ENCODE data around the gene FGFR2. TPM values are rescaled to one million over a fixed set of nuclear protein-coding genes. Genes with fewer than 3 reads are reported as not detected.
A peak's percentile ranks its signal among the peaks of the same experiment; 100 is the strongest.

FGFR2 gene
- 100 to 1,000 TPM; 105 to 222 (median 155) TPM for total RNA-seq

DNA sequence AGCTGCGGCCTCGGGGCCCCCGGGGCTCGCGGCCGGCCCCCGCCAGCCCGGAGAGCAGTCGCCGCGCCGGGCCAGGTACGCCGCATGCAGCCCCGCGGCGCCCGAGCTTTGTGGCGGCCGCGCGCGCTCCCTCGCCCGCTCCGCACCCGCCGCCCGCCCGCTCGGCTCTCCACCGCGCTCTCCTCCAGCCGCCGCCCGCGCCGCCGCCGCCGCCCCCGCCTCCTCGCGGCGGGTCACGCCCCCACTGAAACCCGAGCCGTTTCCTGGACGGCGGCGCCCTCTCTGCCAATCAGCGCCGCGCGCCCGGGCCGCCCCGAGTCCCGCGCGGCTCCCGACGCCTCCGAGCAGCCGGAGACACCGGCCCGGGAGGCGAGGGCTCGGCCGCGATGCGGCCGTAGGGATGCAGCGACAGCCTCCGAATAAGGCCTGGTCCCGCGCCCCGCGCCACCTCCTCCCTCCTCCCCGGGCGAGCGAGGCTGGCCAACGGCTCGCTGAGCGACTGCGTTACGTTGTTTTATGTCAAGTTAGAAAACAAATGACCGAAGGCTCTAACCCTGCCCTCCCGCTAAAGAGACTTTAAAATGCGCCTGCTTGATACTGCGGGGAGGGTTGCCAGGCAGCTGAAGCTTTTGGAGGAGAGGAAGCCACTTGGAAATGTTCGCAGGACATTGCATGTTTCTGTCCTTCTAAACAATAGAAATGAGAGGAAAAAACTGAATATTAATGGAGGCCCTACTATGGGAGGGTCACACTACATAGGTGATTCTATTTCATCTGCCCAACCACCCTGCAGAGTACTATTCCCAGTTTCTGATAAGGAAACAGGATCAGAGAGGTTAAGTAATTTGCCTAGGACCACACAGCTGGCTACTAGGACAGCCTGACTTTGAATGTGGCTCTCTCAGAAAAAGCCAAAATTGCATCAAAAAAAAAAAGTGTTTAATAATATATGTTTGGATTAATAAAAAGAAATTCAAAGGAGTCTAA, at the start of gene FGFR2:
FGFR2 (minus strand) TSS at position 182 of the 987 bp plus-strand sequence. CDS start 4,627 bp downstream, outside the sequence.
- Histone ChIP-seq H3K4me3 (peak within 1 kb of the TSS; percentile 79), H3K4me1 (peaks cover 42% of the 10 kb centered on the region), H3K27ac (peak within 1 kb of the TSS; percentile 94), H3K27me3 (peaks cover 22% of the 10 kb centered on the region), H3K9me3 (no peaks in the 10 kb centered on the region), H3K36me3 (no peaks in the 10 kb centered on the region)
- peak in 1 of 2 donors; percentile 81 for DNase-seq (ENCODE audit: low spot score in 2 of 2)
- 5% methylated on average over 5 of the region's 92 CpGs for WGBS
- TF ChIP-seq POLR2AphosphoS5 (IDR thresholded peaks at IDR 0.05) (no peak), POLR2A (IDR thresholded peaks at IDR 0.05) (peak in 1 of 2 donors; percentile 58)

GRCh38 chr10:121647401-121647800, 49.2 kb upstream of the FGFR2 start:
- Histone ChIP-seq H3K27ac (no peak overlapping the region), H3K27me3 (no peaks in the 10 kb centered on the region), H3K4me3 (no peak overlapping the region), H3K9me3 (no peaks in the 10 kb centered on the region), H3K36me3 (no peaks in the 10 kb centered on the region), H3K4me1 (no peaks in the 10 kb centered on the region)
- TF ChIP-seq CTCF (IDR thresholded peaks at IDR 0.05) (no peak), POLR2A (IDR thresholded peaks at IDR 0.05) (no peak), POLR2AphosphoS5 (IDR thresholded peaks at IDR 0.05) (no peak), EP300 (IDR thresholded peaks at IDR 0.05) (no peak)
- 79% methylated on average over 4 of the region's 4 CpGs for WGBS
- DNase-seq (ENCODE audit: low spot score in 2 of 2): peak in 1 of 2 donors; percentile 34

GRCh38 chr10:121645696-121646095, 47.5 kb upstream of the FGFR2 start:
- 90% methylated on average over 6 of the region's 7 CpGs for WGBS
- Histone ChIP-seq H3K4me1 (no peaks in the 10 kb centered on the region), H3K4me3 (no peak overlapping the region), H3K27me3 (no peaks in the 10 kb centered on the region), H3K27ac (no peak overlapping the region), H3K9me3 (no peaks in the 10 kb centered on the region), H3K36me3 (no peaks in the 10 kb centered on the region)
- TF ChIP-seq POLR2A (IDR thresholded peaks at IDR 0.05) (no peak), POLR2AphosphoS5 (IDR thresholded peaks at IDR 0.05) (no peak), EP300 (IDR thresholded peaks at IDR 0.05) (no peak), CTCF (IDR thresholded peaks at IDR 0.05) (no peak)
- peak in 1 of 2 donors; percentile 44 for DNase-seq (ENCODE audit: low spot score in 2 of 2)

DNA sequence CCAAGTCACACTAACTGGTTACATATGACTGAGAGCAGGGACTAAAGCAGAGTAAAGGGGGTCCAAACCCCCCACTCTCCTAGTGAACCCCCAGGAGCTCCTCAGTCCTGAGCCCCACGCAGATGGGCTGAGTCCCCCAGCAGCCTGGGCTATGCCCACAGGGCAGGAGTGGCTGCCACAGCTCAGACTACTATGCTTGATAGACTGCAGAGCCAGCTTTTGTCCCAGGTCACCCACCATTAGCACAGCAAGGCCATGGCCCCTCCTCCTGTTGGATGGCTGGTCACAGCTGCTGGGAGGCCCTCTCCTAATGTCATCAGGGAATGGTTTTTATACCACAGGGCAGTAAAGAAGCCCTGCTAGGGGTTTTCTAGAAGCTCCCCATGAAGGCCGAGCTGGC, 46.3 kb upstream of the FGFR2 start:
- DNase-seq (ENCODE audit: low spot score in 2 of 2): peak in 1 of 2 donors; percentile 61
- H3K27me3 ChIP-seq: no peaks in the 10 kb centered on the region
- no peak overlapping the region for H3K4me3 ChIP-seq
- WGBS: 65% methylated on average over 2 of the region's 2 CpGs
- no peak for TF ChIP-seq POLR2AphosphoS5 (IDR thresholded peaks at IDR 0.05)
- no peak for TF ChIP-seq POLR2A (IDR thresholded peaks at IDR 0.05)
- no peak for TF ChIP-seq CTCF (IDR thresholded peaks at IDR 0.05)
- no peak for TF ChIP-seq EP300 (IDR thresholded peaks at IDR 0.05)
- no peaks in the 10 kb centered on the region for H3K4me1 ChIP-seq
- no peak overlapping the region for H3K27ac ChIP-seq
- H3K36me3 ChIP-seq: no peaks in the 10 kb centered on the region
- no peaks in the 10 kb centered on the region for H3K9me3 ChIP-seq

- no peak for TF ChIP-seq EP300 (IDR thresholded peaks at IDR 0.05)
- no peak for TF ChIP-seq POLR2A (IDR thresholded peaks at IDR 0.05)
- TF ChIP-seq CTCF (IDR thresholded peaks at IDR 0.05): no peak
- no peak for TF ChIP-seq POLR2AphosphoS5 (IDR thresholded peaks at IDR 0.05)
- WGBS: 49% methylated on average over 3 of the region's 3 CpGs
Measured at GRCh38 chr10:121640266-121640665, 42.0 kb upstream of the FGFR2 start.

More at GRCh38 chr10:121640266-121640665, 42.0 kb upstream of the FGFR2 start:
- Histone ChIP-seq H3K27ac (no peak overlapping the region), H3K4me3 (no peak overlapping the region), H3K4me1 (no peaks in the 10 kb centered on the region), H3K9me3 (no peaks in the 10 kb centered on the region), H3K36me3 (no peaks in the 10 kb centered on the region), H3K27me3 (no peaks in the 10 kb centered on the region)
- DNase-seq (ENCODE audit: low spot score in 2 of 2): no peak

Data from suprapubic skin (tissue), 4 donors.